ENCODE measurements around the gene TXLNA.

- TF ChIP-seq, protein P1, sequence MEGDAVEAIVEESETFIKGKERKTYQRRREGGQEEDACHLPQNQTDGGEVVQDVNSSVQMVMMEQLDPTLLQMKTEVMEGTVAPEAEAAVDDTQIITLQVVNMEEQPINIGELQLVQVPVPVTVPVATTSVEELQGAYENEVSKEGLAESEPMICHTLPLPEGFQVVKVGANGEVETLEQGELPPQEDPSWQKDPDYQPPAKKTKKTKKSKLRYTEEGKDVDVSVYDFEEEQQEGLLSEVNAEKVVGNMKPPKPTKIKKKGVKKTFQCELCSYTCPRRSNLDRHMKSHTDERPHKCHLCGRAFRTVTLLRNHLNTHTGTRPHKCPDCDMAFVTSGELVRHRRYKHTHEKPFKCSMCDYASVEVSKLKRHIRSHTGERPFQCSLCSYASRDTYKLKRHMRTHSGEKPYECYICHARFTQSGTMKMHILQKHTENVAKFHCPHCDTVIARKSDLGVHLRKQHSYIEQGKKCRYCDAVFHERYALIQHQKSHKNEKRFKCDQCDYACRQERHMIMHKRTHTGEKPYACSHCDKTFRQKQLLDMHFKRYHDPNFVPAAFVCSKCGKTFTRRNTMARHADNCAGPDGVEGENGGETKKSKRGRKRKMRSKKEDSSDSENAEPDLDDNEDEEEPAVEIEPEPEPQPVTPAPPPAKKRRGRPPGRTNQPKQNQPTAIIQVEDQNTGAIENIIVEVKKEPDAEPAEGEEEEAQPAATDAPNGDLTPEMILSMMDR (IDR thresholded peaks at IDR 0.05) = no peak
- TF ChIP-seq POLR2A (IDR thresholded peaks at IDR 0.05) (no peak), POLR2AphosphoS5 (IDR thresholded peaks at IDR 0.05) (no peak)
Observed at GRCh38 chr1:32181065-32181464, 1.6 kb downstream of the TXLNA start.
